IMR-90 (cell line): ENCODE measurements around the gene EDN2. TPM values are rescaled to one million over a fixed set of nuclear protein-coding genes. Genes with fewer than 3 reads are reported as not detected.

ENCODE experiments used
- ATAC-seq: fragments of 200-7000 bp; cut with Tn5 transposase; 2 replicates; pipeline ENCODE4 v1.9.1; 2020; ENCODE audit warnings: low read depth, mild to moderate bottlenecking, moderate library complexity
- BruUV-seq: library from RNA; stranded (reverse); fragments of 400-500 nt; replicated peaks from 2 replicates; lab custom pipeline; 2021; lab: Mats Ljungman, UMichigan
- CTCF ChIA-PET: fragments of 300-600 bp; formaldehyde crosslinking; extraction: SDS; loops from one replicate; lab custom pipeline; 2021; ENCODE audit warnings: antibody characterized with exemption; lab: Yijun Ruan, JAX
- POLR2A ChIA-PET: fragments of 300-600 bp; sonication (Branson Sonifier 250); formaldehyde crosslinking; loops from one replicate; lab custom pipeline; 2022; ENCODE audit warnings: antibody characterized with exemption; ENCODE audit not compliant: unreplicated experiment; lab: Charles Lee
- DNase-seq: peaks from one replicate; pipeline ENCODE4 v3.0.0; 2013
- H2AFZ ChIP-seq: replicated peaks from 2 replicates; pipeline ENCODE3; 2013; ENCODE audit warnings: low read length, mild to moderate bottlenecking; ENCODE audit not compliant: poor library complexity
- H2AK5ac ChIP-seq: 2 replicates; pipeline ENCODE4 v1.6.1; 2013; ENCODE audit warnings: low read depth, low read length, inconsistent platforms
- H2AK9ac ChIP-seq: replicated peaks from 2 replicates; pipeline ENCODE3; 2013; ENCODE audit warnings: mild to moderate bottlenecking, low read depth, low read length, moderate library complexity; ENCODE audit not compliant: poor library complexity
- H2BK120ac ChIP-seq: 2 replicates; pipeline ENCODE4 v1.6.1; 2013; ENCODE audit warnings: low read depth, low read length, inconsistent platforms
- H2BK15ac ChIP-seq: 3 replicates; pipeline ENCODE4 v1.6.1; 2013; ENCODE audit warnings: low read depth, low read length, inconsistent platforms
- H2BK20ac ChIP-seq: 2 replicates; pipeline ENCODE4 v1.6.1; 2013; ENCODE audit warnings: low read depth, mild to moderate bottlenecking, inconsistent platforms, low read length, moderate library complexity
- H2BK5ac ChIP-seq: 2 replicates; pipeline ENCODE4 v1.6.1; 2013; ENCODE audit warnings: mild to moderate bottlenecking, low read depth, low read length, inconsistent platforms; ENCODE audit not compliant: poor library complexity, severe bottlenecking
- H3K14ac ChIP-seq: replicated peaks from 2 replicates; pipeline ENCODE4 v1.6.1; 2013; ENCODE audit warnings: low read depth, low read length, inconsistent platforms
- H3K18ac ChIP-seq: 2 replicates; pipeline ENCODE4 v1.6.1; 2013; ENCODE audit warnings: low read depth, low read length, control low read depth
- H3K23ac ChIP-seq: 2 replicates; pipeline ENCODE4 v1.6.1; 2013; ENCODE audit warnings: low read depth, low read length, inconsistent platforms
- H3K27ac ChIP-seq: 2 replicates; pipeline ENCODE4 v1.5.1; 2013; ENCODE audit warnings: mild to moderate bottlenecking, control low read depth, low read length; ENCODE audit not compliant: insufficient read depth
- H3K27me3 ChIP-seq: 2 replicates; pipeline ENCODE4 v1.6.1; 2013; ENCODE audit warnings: low read length; ENCODE audit not compliant: control insufficient read depth, insufficient read depth
- H3K36me3 ChIP-seq: 2 replicates; pipeline ENCODE4 v1.6.1; 2013; ENCODE audit warnings: low read length, mixed read lengths; ENCODE audit not compliant: control insufficient read depth, insufficient read depth
- H3K4ac ChIP-seq: 2 replicates; pipeline ENCODE4 v1.6.1; 2013; ENCODE audit warnings: low read depth, low read length, inconsistent platforms
- H3K4me1 ChIP-seq: 2 replicates; pipeline ENCODE4 v1.6.1; 2013; ENCODE audit warnings: low read length, mixed read lengths; ENCODE audit not compliant: control insufficient read depth, insufficient read depth
- H3K4me2 ChIP-seq: 2 replicates; pipeline ENCODE4 v1.6.1; 2013; ENCODE audit warnings: low read depth, mild to moderate bottlenecking, control low read depth, low read length, moderate library complexity
- H3K4me3 ChIP-seq: 2 replicates; pipeline ENCODE4 v1.5.1; 2013; ENCODE audit warnings: low read depth, mild to moderate bottlenecking, control low read depth, low read length, moderate library complexity; ENCODE audit not compliant: insufficient read depth
- H3K56ac ChIP-seq: 2 replicates; pipeline ENCODE4 v1.6.1; 2013; ENCODE audit warnings: low read length, inconsistent platforms; ENCODE audit not compliant: insufficient read depth; ENCODE audit errors: extremely low read depth
- H3K79me1 ChIP-seq, 2 experiments: 2 replicates each; pipeline ENCODE4 v1.6.1; 2013; ENCODE audit warnings: low read length in 2 of 2, inconsistent platforms in 1 of 2, low read depth in 1 of 2
- H3K9ac ChIP-seq: 2 replicates; pipeline ENCODE4 v1.6.1; 2013; ENCODE audit warnings: low read depth, low read length, control low read depth
- H3K9me1 ChIP-seq: 2 replicates; pipeline ENCODE4 v1.6.1; 2013; ENCODE audit warnings: low read length, inconsistent platforms; ENCODE audit not compliant: insufficient read depth
- H3K9me3 ChIP-seq: 2 replicates; pipeline ENCODE4 v1.6.1; 2013; ENCODE audit warnings: low read length; ENCODE audit not compliant: control insufficient read depth, insufficient read depth
- H4K20me1 ChIP-seq: 2 replicates; pipeline ENCODE4 v1.6.1; 2013; ENCODE audit warnings: low read length, inconsistent platforms; ENCODE audit not compliant: insufficient read depth
- H4K5ac ChIP-seq: 2 replicates; pipeline ENCODE4 v1.6.1; 2013; ENCODE audit warnings: mild to moderate bottlenecking, low read depth, low read length, control low read depth
- H4K8ac ChIP-seq, 2 experiments: 2 replicates each; pipeline ENCODE4 v1.6.1; 2013; ENCODE audit warnings: low read depth in 2 of 2, low read length in 2 of 2, control low read depth in 1 of 2, inconsistent platforms in 1 of 2
- H4K91ac ChIP-seq: 2 replicates; pipeline ENCODE4 v1.6.1; 2013; ENCODE audit warnings: low read depth, low read length, inconsistent platforms; ENCODE audit not compliant: insufficient read depth
- BHLHE40 ChIP-seq: fragments of 150-350 bp; IDR thresholded peaks from 2 replicates; pipeline ENCODE4 v1.6.1; 2016; ENCODE audit warnings: mild to moderate bottlenecking, low read depth, low read length
- CHD1 ChIP-seq: IDR thresholded peaks from 2 replicates; pipeline ENCODE4 v1.6.1; 2012; ENCODE audit warnings: low read depth, low read length, improper control_type of control experiment
- MXI1 ChIP-seq: IDR thresholded peaks from 2 replicates; pipeline ENCODE4 v1.6.1; 2012; ENCODE audit warnings: low read depth, mild to moderate bottlenecking, low read length, moderate library complexity, borderline replicate concordance
- NFE2L2 ChIP-seq: fragments of 150-350 bp; IDR thresholded peaks from 2 replicates; pipeline ENCODE4 v1.6.1; 2016; ENCODE audit warnings: low read depth, mild to moderate bottlenecking, low read length
- POLR2A ChIP-seq: IDR thresholded peaks from 2 replicates; pipeline ENCODE4 v1.6.1; 2012; ENCODE audit warnings: mild to moderate bottlenecking, low read depth, low read length
- RAD21 ChIP-seq: IDR thresholded peaks from 2 replicates; pipeline ENCODE4 v1.6.1; 2012; ENCODE audit warnings: low read length, improper control_type of control experiment
- RFX5 ChIP-seq: IDR thresholded peaks from 2 replicates; pipeline ENCODE4 v1.8.0; 2012; ENCODE audit warnings: low read depth, mild to moderate bottlenecking, low read length, moderate library complexity
- SMC3 ChIP-seq: fragments of 150-350 bp; IDR thresholded peaks from 2 replicates; pipeline ENCODE4 v1.6.1; 2016; ENCODE audit warnings: low read depth, mild to moderate bottlenecking, antibody characterized with exemption, low read length, moderate library complexity
- WGBS, 2 experiments: methylation state at CpG; one replicate each; pipeline versions ENCODE4 v1.1.5 to v1.1.7; 2013; ENCODE audit warnings: missing lambda C conversion rate in 2 of 2; ENCODE audit not compliant: insufficient read length in 1 of 2; ENCODE audit errors: extremely low coverage in 2 of 2; 5-methylcytosine and 5-hydroxymethylcytosine counted together
- dilution Hi-C: fragments of 300-500 bp; cut with HindIII; formaldehyde crosslinking; loops from one replicate; pipeline ENCODE4 v1.14.3; 2018; ENCODE audit warnings: low sequenced_read_pairs; ENCODE audit not compliant: unreplicated experiment
- in situ Hi-C: fragments of 300-500 bp; cut with MboI; formaldehyde crosslinking; loops from 3 replicates; pipeline ENCODE4 v1.14.3; 2019; ENCODE audit warnings: low sequenced_read_pairs, inconsistent platforms, mixed read lengths
- intact Hi-C: fragments of 100-400 bp; cut with micrococcal nuclease; formaldehyde crosslinking; loops from 2 replicates; pipeline ENCODE4 v1.10.0; 2022
- polyA plus RNA-seq, 3 experiments: library from polyadenylated mRNA; depleted of rRNA; stranded (reverse); fragments of >200 nt; gene quantifications; 2 replicates each; pipeline ENCODE4 v1.2.3, GENCODE V29; 2012; ENCODE audit warnings: low replicate concordance in 1 of 3
- total RNA-seq: library from RNA; depleted of rRNA; stranded (reverse); fragments of >200 nt; gene quantifications from 2 replicates; pipeline ENCODE4 v1.2.3, GENCODE V29; 2012
- TF ChIP-seq, protein P1 (sequence below): fragments of 150-350 bp; IDR thresholded peaks from 2 replicates; pipeline ENCODE4 v1.6.1; 2016; ENCODE audit warnings: low read depth, mild to moderate bottlenecking, low read length, moderate library complexity, borderline replicate concordance
- TF ChIP-seq, protein P2 (sequence below): conservative IDR thresholded peaks from 2 replicates; pipeline ENCODE4 v1.5.1; 2012; ENCODE audit warnings: mild to moderate bottlenecking, low read depth, low read length, improper control_type of control experiment

The EDN2 gene
- total and polyA plus RNA-seq, 2 of the 4 experiments (the other 2 are of a cell fraction) = 0.27 TPM; not detected in 1

DNA sequence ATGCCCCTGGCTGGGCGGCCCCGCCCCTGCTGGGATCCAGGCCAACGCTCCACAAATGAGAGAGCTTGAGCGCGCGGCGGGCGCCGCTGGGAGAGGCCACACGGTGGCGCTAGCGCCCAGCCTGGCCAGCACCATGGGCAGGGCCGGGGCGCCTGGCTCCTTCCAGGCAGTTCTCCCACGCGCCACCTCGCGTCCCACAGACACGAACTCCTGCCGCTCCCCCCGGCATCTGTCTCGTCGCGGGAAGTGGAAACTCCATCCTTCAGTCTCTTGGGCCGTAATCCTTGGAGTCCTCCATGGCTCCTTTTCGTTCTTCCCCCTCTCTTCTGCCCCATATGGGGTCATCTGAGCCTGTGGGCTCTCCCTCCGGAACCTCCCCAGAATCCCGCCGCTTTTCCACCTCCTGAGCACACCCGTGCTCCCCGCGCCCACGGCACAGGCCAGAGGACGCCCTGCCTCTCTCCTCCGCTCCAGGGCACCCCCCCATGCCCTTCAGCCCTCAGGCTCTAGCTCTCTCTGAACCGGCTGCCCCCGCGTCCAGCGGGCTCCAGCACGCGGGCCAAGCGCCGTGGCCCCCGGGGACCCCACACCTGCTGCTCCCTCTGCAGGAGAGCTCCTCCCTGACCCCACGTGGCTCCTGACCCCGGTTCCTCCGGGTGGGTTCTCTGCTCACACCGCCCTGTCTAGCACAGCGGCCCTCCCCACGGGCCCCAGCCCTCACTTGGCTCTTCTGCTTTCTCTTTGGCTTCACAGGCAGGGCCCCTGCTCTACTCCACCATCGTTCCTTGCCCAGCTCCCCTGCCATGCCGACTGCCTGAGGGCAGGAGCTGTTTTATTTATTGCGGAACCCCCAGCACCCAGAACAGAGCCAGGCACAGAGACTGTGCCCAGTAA, 31.9 kb upstream of the EDN2 start (continued):
- TF ChIP-seq SMC3 = peak; percentile 74
- TF ChIP-seq NFE2L2 = no peak
- TF ChIP-seq CHD1 = no peak

DNA sequence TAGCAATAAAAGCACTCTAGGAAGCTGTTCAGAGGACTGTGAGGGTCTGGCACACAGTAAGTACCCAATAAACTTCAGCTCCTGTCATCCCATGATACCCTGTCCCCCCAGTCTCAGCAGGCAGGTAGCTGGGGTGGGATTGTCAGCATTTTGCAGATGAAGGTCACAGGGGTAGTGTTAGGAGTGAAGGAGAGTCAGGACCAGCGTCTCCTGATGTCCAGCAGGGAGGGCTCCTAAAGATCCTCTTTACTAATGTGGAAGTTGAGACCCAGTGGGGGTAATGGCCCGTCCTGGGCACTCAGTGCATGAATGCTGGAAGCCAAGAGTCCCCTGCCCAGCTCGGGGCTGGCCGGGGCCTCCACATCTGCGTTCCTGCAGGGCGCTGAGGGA, 31.3 kb upstream of the EDN2 start:
- peaks cover 3% of the 10 kb centered on the region; the same call in 1 of the 2 replicates for H3K4me1 ChIP-seq
- no peak overlapping the region for H2BK120ac ChIP-seq
- no peak overlapping the region; the same call in 1 of the 2 replicates for H2BK20ac ChIP-seq
- no peaks in the 10 kb centered on the region for H4K20me1 ChIP-seq
- DNase-seq = no peak
- ChIA-PET CTCF (interaction anchor here (0.6 to 2.0 kb wide), 7 partner anchors 8 to 452 kb away, joined by 3 to 6 read pairs (median 3); no protein-coding TSS in a partner anchor), POLR2A (no interaction called here)
- H3K14ac ChIP-seq = no peak overlapping the region
- H3K4me2 ChIP-seq = no peak overlapping the region
- no peak overlapping the region; the same call in 1 of the 2 replicates for H3K4ac ChIP-seq
- intact Hi-C loops = loop anchor here (1.0 to 5.0 kb wide), 2 partner anchors 247 to 282 kb away; no protein-coding TSS in a partner anchor
- no peaks in the 10 kb centered on the region for H3K9me3 ChIP-seq
- peak overlapping the region; percentile 94 for H2AFZ ChIP-seq
- no peak overlapping the region; a peak in 1 of 4 replicates for H4K8ac ChIP-seq
- no peak overlapping the region for H4K5ac ChIP-seq
- no peak overlapping the region for H2AK9ac ChIP-seq
- no peak overlapping the region for H3K27ac ChIP-seq
- no peak overlapping the region for H4K91ac ChIP-seq
- no TSS peak for BruUV-seq
- H3K56ac ChIP-seq = no peak overlapping the region
- no peaks in the 10 kb centered on the region for H3K27me3 ChIP-seq
- 0% methylated on average over 2 of the region's 6 CpGs; no CpG with 5 or more reads in 1 of the 2 experiments for WGBS, 2 experiments
- in situ Hi-C loops = no loop called here
- H3K36me3 ChIP-seq = no peaks in the 10 kb centered on the region
- dilution Hi-C loops = no loop called here
- peaks cover 4% of the 10 kb centered on the region; the same call in 1 of the 2 replicates for H3K9me1 ChIP-seq
- no peak for ATAC-seq
- no peak overlapping the region for H2AK5ac ChIP-seq
- no peak overlapping the region for H2BK5ac ChIP-seq
- H3K23ac ChIP-seq = no peak overlapping the region
- no peak overlapping the region for H3K9ac ChIP-seq
- TF ChIP-seq, protein P1, sequence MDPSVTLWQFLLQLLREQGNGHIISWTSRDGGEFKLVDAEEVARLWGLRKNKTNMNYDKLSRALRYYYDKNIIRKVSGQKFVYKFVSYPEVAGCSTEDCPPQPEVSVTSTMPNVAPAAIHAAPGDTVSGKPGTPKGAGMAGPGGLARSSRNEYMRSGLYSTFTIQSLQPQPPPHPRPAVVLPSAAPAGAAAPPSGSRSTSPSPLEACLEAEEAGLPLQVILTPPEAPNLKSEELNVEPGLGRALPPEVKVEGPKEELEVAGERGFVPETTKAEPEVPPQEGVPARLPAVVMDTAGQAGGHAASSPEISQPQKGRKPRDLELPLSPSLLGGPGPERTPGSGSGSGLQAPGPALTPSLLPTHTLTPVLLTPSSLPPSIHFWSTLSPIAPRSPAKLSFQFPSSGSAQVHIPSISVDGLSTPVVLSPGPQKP = no peak
- TF ChIP-seq RFX5 (no peak), SMC3 (no peak), POLR2A (no peak), RAD21 (no peak), BHLHE40 (no peak), MXI1 (no peak)
- TF ChIP-seq, protein P2, sequence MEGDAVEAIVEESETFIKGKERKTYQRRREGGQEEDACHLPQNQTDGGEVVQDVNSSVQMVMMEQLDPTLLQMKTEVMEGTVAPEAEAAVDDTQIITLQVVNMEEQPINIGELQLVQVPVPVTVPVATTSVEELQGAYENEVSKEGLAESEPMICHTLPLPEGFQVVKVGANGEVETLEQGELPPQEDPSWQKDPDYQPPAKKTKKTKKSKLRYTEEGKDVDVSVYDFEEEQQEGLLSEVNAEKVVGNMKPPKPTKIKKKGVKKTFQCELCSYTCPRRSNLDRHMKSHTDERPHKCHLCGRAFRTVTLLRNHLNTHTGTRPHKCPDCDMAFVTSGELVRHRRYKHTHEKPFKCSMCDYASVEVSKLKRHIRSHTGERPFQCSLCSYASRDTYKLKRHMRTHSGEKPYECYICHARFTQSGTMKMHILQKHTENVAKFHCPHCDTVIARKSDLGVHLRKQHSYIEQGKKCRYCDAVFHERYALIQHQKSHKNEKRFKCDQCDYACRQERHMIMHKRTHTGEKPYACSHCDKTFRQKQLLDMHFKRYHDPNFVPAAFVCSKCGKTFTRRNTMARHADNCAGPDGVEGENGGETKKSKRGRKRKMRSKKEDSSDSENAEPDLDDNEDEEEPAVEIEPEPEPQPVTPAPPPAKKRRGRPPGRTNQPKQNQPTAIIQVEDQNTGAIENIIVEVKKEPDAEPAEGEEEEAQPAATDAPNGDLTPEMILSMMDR = no peak
- H3K79me1 ChIP-seq = no peaks in the 10 kb centered on the region
- no peak overlapping the region for H2BK15ac ChIP-seq
- H3K18ac ChIP-seq = no peak overlapping the region
- no peak overlapping the region for H3K4me3 ChIP-seq
